Caco-2 (cell line): Measurements from ENCODE around the gene DOCK10. TPM values are rescaled to one million over a fixed set of nuclear protein-coding genes. Genes with fewer than 3 reads are reported as not detected.

Source experiments
- BruUV-seq: library from RNA; stranded (reverse); fragments of 400-500 nt; replicated peaks from 2 replicates; lab custom pipeline; 2021; lab: Mats Ljungman, UMichigan
- CTCF ChIA-PET: fragments of 300-600 bp; sonication (Branson Sonifier 250); formaldehyde crosslinking; loops from one replicate; lab custom pipeline; 2022; ENCODE audit warnings: antibody characterized with exemption; lab: Charles Lee
- POLR2A ChIA-PET: fragments of 300-600 bp; sonication (Branson Sonifier 250); formaldehyde crosslinking; loops from one replicate; lab custom pipeline; 2022; ENCODE audit warnings: antibody characterized with exemption; lab: Charles Lee
- DNase-seq, 2 experiments: peaks; one replicate each; pipeline versions ENCODE4 v3.0.0 to v3.0.0-alpha.2; 2020 to 2022
- H3K27me3 ChIP-seq: replicated peaks from 2 replicates; pipeline ENCODE4 v1.6.0; 2011; ENCODE audit warnings: low read length; ENCODE audit not compliant: control insufficient read depth, insufficient read depth
- H3K36me3 ChIP-seq: 2 replicates; pipeline ENCODE4 v1.5.1; 2011; ENCODE audit warnings: low read length; ENCODE audit not compliant: control insufficient read depth, insufficient read depth
- H3K4me1 ChIP-seq: fragments of 250-450 bp; sonication (Bioruptor Pico); 2 replicates; pipeline ENCODE4 v1.5.1; 2020; ENCODE audit warnings: mild to moderate bottlenecking
- H3K4me3 ChIP-seq: 2 replicates; pipeline ENCODE4 v1.5.1; 2011; ENCODE audit warnings: low read depth, mild to moderate bottlenecking, control low read depth, low read length
- H3K9me3 ChIP-seq: fragments of 250-450 bp; sonication (Bioruptor Pico); 2 replicates; pipeline ENCODE4 v1.5.1; 2020; ENCODE audit warnings: mild to moderate bottlenecking, moderate library complexity
- H3K27ac Mint-ChIP-seq: one replicate; pipeline ENCODE4 v1.8.0; 2022; ENCODE audit warnings: mixed read lengths; ENCODE audit not compliant: unreplicated experiment
- H3K27me3 Mint-ChIP-seq: one replicate; pipeline ENCODE4 v1.8.0; 2022; ENCODE audit warnings: mixed read lengths; ENCODE audit not compliant: insufficient read depth, unreplicated experiment
- H3K36me3 Mint-ChIP-seq: one replicate; pipeline ENCODE4 v1.8.0; 2022; ENCODE audit warnings: mild to moderate bottlenecking, mixed read lengths; ENCODE audit not compliant: insufficient read depth, unreplicated experiment
- H3K4me1 Mint-ChIP-seq: one replicate; pipeline ENCODE4 v1.8.0; 2022; ENCODE audit warnings: low read depth, mixed read lengths; ENCODE audit not compliant: unreplicated experiment
- H3K4me3 Mint-ChIP-seq: one replicate; pipeline ENCODE4 v1.8.0; 2022; ENCODE audit warnings: mild to moderate bottlenecking, moderate library complexity, mixed read lengths; ENCODE audit not compliant: unreplicated experiment
- H3K9me3 Mint-ChIP-seq: one replicate; pipeline ENCODE4 v1.8.0; 2022; ENCODE audit warnings: mixed read lengths; ENCODE audit not compliant: unreplicated experiment
- intact Hi-C: fragments of 100-400 bp; cut with micrococcal nuclease; formaldehyde crosslinking; loops from one replicate; pipeline ENCODE4 v1.10.0; 2022; ENCODE audit not compliant: unreplicated experiment
- total RNA-seq: library from RNA; stranded (reverse); gene quantifications from 2 replicates; pipeline ENCODE4 v1.2.3, GENCODE V29; 2022
- TF ChIP-seq, protein P1 (sequence below), 2 experiments: fragments of 200-600 bp in 1 of 2; IDR thresholded peaks; 1 replicate in 1 of 2; 2 replicates in 1 of 2; pipeline versions ENCODE4 v1.5.1 to v1.8.0; 2011 to 2022; ENCODE audit warnings: antibody characterized with exemption in 1 of 2, control low read depth in 1 of 2, inconsistent platforms in 1 of 2, low read depth in 1 of 2, low read length in 1 of 2, mild to moderate bottlenecking in 1 of 2, moderate library complexity in 1 of 2; ENCODE audit not compliant: insufficient read depth in 1 of 2, severe bottlenecking in 1 of 2, unreplicated experiment in 1 of 2

Gene DOCK10
- total RNA-seq, 1 experiment from 2014 or later: not detected

DNA sequence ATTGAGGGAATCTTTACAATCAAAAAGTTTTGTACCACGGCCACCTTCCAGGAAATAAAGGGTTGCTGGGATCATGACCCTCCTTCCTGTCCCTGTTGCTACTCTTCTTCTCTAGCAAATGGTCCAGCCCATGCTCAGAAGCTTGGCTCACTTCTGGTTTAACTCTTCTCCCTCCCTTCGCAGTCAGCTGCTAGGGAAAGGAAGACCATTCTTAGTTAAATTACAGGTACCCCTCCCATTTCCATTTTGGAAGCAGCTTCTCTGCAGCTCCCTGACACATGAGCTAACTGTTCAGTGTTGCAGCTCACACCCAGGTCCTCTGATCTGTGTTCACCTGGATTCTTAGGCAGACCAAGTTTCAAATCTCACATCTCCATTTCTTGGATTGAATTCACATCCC lies 100.3 kb downstream of the DOCK10 start:
- CTCF ChIA-PET: no interaction called here
- no peak overlapping the region for H3K27ac Mint-ChIP-seq
- no peaks in the 10 kb centered on the region for H3K9me3 ChIP-seq
- no peak overlapping the region for H3K4me3 Mint-ChIP-seq
- peaks cover 9% of the 10 kb centered on the region for H3K27me3 Mint-ChIP-seq
- no peaks in the 10 kb centered on the region for H3K36me3 Mint-ChIP-seq
- no peaks in the 10 kb centered on the region for H3K27me3 ChIP-seq
- intact Hi-C loops: no loop called here
- no peaks in the 10 kb centered on the region for H3K4me1 ChIP-seq
- no TSS peak for BruUV-seq
- no peaks in the 10 kb centered on the region for H3K36me3 ChIP-seq
- POLR2A ChIA-PET: no interaction called here
- H3K4me1 Mint-ChIP-seq: no peaks in the 10 kb centered on the region
- no peaks in the 10 kb centered on the region for H3K9me3 Mint-ChIP-seq
- H3K4me3 ChIP-seq: no peak overlapping the region
- TF ChIP-seq, protein P1, sequence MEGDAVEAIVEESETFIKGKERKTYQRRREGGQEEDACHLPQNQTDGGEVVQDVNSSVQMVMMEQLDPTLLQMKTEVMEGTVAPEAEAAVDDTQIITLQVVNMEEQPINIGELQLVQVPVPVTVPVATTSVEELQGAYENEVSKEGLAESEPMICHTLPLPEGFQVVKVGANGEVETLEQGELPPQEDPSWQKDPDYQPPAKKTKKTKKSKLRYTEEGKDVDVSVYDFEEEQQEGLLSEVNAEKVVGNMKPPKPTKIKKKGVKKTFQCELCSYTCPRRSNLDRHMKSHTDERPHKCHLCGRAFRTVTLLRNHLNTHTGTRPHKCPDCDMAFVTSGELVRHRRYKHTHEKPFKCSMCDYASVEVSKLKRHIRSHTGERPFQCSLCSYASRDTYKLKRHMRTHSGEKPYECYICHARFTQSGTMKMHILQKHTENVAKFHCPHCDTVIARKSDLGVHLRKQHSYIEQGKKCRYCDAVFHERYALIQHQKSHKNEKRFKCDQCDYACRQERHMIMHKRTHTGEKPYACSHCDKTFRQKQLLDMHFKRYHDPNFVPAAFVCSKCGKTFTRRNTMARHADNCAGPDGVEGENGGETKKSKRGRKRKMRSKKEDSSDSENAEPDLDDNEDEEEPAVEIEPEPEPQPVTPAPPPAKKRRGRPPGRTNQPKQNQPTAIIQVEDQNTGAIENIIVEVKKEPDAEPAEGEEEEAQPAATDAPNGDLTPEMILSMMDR (IDR thresholded peaks at IDR 0.05; ENCODE audit: insufficient read depth in 1 of 2, low read depth in 1 of 2, low read length in 1 of 2, severe bottlenecking in 1 of 2, unreplicated experiment in 1 of 2): no peak
- DNase-seq: no peak

- H3K9me3 Mint-ChIP-seq: no peaks in the 10 kb centered on the region
- DNase-seq: no peak
- H3K9me3 ChIP-seq: no peaks in the 10 kb centered on the region
- H3K27me3 Mint-ChIP-seq: peaks cover 9% of the 10 kb centered on the region
- ChIA-PET POLR2A (no interaction called here), CTCF (no interaction called here)
- H3K4me3 Mint-ChIP-seq: no peak overlapping the region
- TF ChIP-seq, protein P1 (IDR thresholded peaks at IDR 0.05; ENCODE audit: insufficient read depth in 1 of 2, low read depth in 1 of 2, low read length in 1 of 2, severe bottlenecking in 1 of 2, unreplicated experiment in 1 of 2): no peak
- no peak overlapping the region for H3K27ac Mint-ChIP-seq
- no TSS peak for BruUV-seq
- no peak overlapping the region for H3K4me3 ChIP-seq
- intact Hi-C loops: no loop called here
- H3K4me1 Mint-ChIP-seq: no peaks in the 10 kb centered on the region
- no peaks in the 10 kb centered on the region for H3K36me3 ChIP-seq
- H3K27me3 ChIP-seq: no peaks in the 10 kb centered on the region
- H3K4me1 ChIP-seq: no peaks in the 10 kb centered on the region
- H3K36me3 Mint-ChIP-seq: no peaks in the 10 kb centered on the region
Observed at GRCh38 chr2:224940618-224941017, 101.7 kb downstream of the DOCK10 start.

GRCh38 chr2:224938651-224939182 lies 103.6 kb downstream of the DOCK10 start:
- no peak for DNase-seq
- H3K4me3 Mint-ChIP-seq: no peak overlapping the region
- ChIA-PET POLR2A (no interaction called here), CTCF (no interaction called here)
- H3K9me3 ChIP-seq: no peaks in the 10 kb centered on the region
- H3K36me3 Mint-ChIP-seq: no peaks in the 10 kb centered on the region
- H3K36me3 ChIP-seq: no peaks in the 10 kb centered on the region
- H3K9me3 Mint-ChIP-seq: no peaks in the 10 kb centered on the region
- H3K27me3 Mint-ChIP-seq: peaks cover 4% of the 10 kb centered on the region
- H3K4me3 ChIP-seq: no peak overlapping the region
- no peaks in the 10 kb centered on the region for H3K27me3 ChIP-seq
- no peak overlapping the region for H3K27ac Mint-ChIP-seq
- no TSS peak for BruUV-seq
- H3K4me1 ChIP-seq: no peaks in the 10 kb centered on the region
- H3K4me1 Mint-ChIP-seq: no peaks in the 10 kb centered on the region
- intact Hi-C loops: no loop called here
- TF ChIP-seq, protein P1 (IDR thresholded peaks at IDR 0.05; ENCODE audit: insufficient read depth in 1 of 2, low read depth in 1 of 2, low read length in 1 of 2, severe bottlenecking in 1 of 2, unreplicated experiment in 1 of 2): no peak
